GM21737 (cell line): ENCODE results near the gene OSGEP.

ENCODE experiments used
- ATAC-seq: cut with Tn5 transposase; IDR thresholded peaks from one replicate; pipeline ENCODE4 v1.9.1; 2021; ENCODE audit warnings: mild to moderate bottlenecking, moderate library complexity; ENCODE audit not compliant: unreplicated experiment

Gene OSGEP

DNA sequence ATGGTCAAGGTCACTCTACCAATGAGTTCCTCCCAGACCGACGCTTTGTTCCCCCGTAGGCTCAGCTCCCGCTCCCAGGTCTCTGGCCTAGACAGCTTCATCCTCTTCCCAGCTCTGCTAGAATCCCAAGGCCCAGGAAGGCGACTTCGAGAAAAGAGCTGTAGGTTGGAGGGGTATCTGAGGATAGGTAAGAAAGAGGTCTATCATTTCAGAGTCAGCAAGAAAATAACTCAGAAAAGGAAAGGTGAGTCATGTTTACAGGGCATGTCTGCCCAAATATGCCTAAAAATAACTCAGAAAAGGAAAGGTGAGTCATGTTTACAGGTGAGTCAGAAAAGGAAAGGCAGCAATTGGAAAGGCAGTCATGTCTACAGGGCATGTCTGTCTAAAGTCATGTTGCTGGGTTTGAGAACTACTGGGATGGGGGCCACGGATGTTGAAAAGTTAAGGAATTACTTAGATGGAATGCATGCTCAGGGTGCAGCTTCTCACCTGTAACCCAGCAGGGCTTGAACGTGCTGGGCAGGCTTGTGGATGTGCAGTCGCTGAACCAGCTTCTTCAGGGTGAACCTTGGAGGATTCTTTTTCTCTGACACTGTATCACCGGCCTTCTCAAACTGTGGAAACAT, 53.5 kb downstream of the OSGEP start:
- no peak for ATAC-seq

- no peak for ATAC-seq
These were observed 54.0 kb downstream of the OSGEP start for GRCh38 chr14:20400589-20400964.

DNA sequence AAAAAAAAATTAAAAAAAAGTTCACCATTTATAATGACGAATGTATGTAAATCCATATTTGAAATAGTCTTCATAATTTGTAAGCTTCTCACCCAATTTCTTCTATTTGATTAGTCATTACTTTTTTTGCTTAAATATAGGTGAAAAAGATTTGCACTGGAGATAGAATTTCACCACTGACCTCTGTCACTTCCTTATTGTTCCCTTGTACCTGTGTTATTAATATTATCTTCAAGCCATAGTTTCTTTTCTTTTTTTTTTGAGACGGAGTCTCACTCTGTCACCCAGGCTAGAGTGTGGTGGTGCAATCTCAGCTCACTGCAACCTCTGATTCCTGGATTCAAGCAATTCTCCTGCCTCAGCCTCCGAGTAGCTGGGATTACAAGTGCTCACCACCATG, 57.1 kb downstream of the OSGEP start:
- ATAC-seq, result no peak
